AG10803 (cell line): ENCODE data around the gene GALNT10.

ENCODE experiments used
- DNase-seq: peaks from one replicate; pipeline ENCODE4 v3.0.0; 2010; ENCODE audit warnings: low read depth
- H3K4me3 ChIP-seq: 2 replicates; pipeline ENCODE4 v1.5.1; 2011; ENCODE audit warnings: mild to moderate bottlenecking, low read length, control low read depth
- TF ChIP-seq, protein P1 (sequence below): conservative IDR thresholded peaks from 2 replicates; pipeline ENCODE4 v1.5.1; 2011; ENCODE audit warnings: mild to moderate bottlenecking, low read length, control low read depth, inconsistent platforms

GALNT10 gene

DNA sequence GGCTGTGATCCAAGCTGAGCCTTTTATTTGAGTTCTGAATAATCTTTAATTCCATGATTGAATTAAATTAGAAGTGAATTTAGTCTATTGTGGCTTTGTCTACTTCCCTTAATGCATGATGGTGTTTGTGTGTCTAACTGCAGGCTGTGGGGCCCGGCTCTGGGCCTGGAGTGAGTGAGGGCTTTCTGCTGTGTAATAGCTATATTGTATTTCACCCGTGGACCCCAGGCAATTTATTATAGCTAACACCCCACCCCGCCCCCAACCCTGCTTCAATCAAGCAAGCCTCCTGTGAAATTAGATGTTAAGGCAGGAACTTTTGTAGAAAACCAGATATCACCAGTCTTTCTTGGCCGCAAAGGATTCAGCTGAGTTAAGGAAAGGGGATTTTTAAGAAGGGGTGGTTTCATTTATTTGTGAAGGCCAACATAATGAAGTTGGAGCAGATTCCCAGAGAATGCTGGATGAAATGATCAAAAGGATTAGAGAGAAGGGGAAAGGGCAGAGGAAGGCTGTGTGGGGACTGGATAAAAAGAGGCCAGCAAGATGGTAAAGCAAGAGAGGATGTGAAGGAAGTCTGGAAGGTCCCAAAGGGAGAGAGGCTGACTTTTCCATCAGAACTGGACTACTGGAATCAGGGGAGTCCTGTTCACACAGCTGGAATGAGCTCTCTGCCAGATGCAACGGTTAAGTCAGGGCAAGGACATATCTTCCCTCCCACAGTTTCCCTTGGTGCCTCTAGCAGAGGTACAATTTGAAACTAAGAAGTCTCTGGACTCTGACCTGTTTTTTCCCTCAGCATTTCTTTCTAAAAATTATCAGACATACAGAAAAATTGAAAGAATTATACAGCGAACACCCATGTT, 129.9 kb downstream of the GALNT10 start:
- TF ChIP-seq, protein P1, sequence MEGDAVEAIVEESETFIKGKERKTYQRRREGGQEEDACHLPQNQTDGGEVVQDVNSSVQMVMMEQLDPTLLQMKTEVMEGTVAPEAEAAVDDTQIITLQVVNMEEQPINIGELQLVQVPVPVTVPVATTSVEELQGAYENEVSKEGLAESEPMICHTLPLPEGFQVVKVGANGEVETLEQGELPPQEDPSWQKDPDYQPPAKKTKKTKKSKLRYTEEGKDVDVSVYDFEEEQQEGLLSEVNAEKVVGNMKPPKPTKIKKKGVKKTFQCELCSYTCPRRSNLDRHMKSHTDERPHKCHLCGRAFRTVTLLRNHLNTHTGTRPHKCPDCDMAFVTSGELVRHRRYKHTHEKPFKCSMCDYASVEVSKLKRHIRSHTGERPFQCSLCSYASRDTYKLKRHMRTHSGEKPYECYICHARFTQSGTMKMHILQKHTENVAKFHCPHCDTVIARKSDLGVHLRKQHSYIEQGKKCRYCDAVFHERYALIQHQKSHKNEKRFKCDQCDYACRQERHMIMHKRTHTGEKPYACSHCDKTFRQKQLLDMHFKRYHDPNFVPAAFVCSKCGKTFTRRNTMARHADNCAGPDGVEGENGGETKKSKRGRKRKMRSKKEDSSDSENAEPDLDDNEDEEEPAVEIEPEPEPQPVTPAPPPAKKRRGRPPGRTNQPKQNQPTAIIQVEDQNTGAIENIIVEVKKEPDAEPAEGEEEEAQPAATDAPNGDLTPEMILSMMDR = no peak
- DNase-seq = peak; percentile 18
- no peak overlapping the region for H3K4me3 ChIP-seq

DNA sequence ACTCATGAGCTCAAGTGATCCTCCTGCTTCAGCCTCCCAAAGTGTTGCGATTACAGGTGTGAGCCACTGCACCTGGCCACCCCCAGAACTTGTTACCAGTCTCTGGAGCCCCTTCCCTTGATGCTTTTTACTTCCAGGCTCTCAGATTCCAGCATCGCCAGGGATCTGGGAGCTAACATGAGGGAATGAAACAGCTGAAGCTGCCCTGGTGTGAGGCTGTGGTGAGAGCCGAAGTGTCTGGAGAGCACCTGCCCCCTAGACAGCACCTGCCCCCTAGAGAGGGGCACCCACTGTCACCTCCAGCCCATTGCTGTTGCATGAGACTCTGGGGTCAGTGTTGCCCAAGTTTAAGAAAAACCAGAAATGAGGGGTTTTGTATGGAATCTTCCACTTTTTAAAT, 131.0 kb downstream of the GALNT10 start:
- no peak for DNase-seq

DNA sequence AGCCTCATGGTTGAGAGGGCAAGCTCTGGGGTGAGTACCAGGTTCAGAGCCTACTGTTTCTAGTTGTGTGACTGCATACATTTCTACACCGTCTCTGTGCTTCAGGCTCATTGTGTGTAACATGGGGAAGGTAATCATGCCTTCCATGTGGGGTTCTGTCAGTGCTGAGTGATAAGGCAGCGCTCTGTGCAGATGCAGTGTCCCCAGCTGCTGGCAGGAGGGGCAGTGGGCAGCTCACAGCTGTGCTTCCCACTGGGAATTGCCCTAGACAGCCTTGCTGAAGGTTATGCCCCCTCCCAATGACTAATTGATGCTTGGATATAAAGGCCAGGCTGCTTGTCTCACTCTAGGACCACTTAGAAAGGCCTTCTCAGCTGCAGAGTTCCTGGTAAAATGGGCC, 133.5 kb downstream of the GALNT10 start:
- H3K4me3 ChIP-seq = no peak overlapping the region
- DNase-seq = no peak
- TF ChIP-seq, protein P1 = no peak

More for the DNA sequence above, 131.0 kb downstream of the GALNT10 start:
- TF ChIP-seq, protein P1 = no peak
- no peak overlapping the region for H3K4me3 ChIP-seq

DNA sequence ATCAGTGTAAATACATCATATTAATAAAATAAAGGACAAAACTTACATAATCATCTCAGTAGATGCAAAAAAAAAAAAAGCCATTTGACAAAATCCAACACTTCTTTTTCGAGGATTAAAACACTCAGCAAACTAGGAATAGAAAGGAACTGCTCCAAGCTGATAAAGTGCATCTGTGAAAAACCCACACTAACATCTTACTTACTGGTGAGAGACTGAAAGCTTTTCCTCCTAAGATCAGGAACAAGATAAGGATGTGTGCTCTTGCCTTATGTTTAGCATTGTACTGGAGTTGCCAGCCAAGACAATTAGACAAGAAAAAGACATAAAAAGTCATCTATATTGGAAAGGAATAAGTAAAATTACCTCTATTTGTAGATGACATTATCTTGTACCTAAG, 135.0 kb downstream of the GALNT10 start:
- no peak overlapping the region for H3K4me3 ChIP-seq
- TF ChIP-seq, protein P1 = no peak
- DNase-seq = no peak

DNA sequence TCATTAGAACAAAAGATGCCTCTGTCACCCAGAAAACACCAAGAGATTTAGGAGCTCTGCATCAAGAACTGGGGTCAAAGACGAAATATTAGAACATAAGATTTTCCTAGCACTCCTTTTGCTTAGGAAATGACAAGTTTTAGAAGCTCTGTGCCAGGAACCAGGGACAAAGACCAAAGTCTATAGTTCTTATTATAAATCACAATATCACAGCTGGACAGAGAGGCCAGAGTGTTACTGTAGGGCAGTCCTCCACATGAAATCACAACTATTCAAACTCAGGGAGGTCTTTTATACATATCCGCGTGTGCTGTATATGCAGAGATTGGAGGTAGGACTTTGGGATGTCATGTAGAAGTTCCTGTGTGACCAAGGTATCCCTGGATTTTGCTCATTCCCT, 138.5 kb downstream of the GALNT10 start:
- TF ChIP-seq, protein P1 = no peak
- H3K4me3 ChIP-seq = no peak overlapping the region
- no peak for DNase-seq

DNA sequence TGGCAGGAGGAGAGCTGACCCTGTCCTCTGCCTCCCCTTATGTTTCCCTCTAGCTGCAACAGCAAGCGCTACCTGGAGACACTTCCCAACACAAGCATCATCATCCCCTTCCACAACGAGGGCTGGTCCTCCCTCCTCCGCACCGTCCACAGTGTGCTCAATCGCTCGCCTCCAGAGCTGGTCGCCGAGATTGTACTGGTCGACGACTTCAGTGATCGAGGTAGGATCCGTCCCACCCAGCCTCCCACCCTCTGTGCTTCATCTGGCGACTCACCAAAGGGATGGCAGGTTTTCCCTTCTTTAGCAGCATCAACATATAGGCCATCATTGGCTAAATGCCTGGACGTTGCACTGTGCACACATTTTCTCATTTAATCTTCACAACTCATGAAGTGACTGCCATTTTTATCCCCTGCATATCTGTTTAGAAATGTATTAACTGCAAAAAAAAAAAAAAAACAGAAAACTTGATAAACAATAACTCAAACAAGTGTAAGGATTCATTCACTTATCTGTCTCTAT, 139.0 kb downstream of the GALNT10 start:
- TF ChIP-seq, protein P1 = no peak

DNA sequence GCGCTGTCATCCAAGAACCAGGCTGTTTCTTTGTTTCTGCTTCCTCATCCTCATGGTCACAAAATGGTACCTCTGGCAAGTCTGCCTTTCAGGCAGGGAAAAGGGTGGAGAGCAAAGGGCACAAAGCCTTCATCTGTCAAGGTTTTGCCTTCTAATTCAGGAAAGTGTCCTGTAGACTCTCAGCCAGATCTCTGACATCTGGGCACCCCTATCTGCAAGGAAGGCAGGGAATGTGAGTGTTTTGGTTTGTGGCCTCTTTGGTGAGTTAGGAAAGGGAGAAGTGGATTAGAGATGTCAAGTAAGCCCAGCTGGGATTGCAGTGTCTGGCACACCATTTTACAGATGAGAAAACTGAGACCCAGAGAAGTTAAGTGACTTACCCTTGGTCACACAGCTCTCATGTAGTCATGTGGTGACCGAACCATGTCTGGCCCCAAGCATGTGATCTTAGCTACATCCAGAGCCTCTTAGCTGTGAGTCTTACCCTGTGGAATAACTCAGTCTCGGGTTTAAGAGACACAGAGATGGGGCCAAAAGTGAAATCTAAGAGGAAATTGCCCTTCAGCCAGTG, 139.6 kb downstream of the GALNT10 start:
- no peak overlapping the region for H3K4me3 ChIP-seq
- TF ChIP-seq, protein P1 = no peak
- DNase-seq = no peak

More for the DNA sequence above, 139.0 kb downstream of the GALNT10 start:
- no peak overlapping the region for H3K4me3 ChIP-seq
- DNase-seq = no peak
